HEK293 (cell line): ENCODE measurements around the gene AMPH.

Source experiments
- CTCF ChIP-seq: fragments of 450-650 bp; formaldehyde crosslinking; IDR thresholded peaks from 2 replicates; pipeline ENCODE4 v1.5.1; 2016; ENCODE audit warnings: missing biosample characterization, missing genetic modification characterization
- ZFP3 ChIP-seq: fragments of 450-650 bp; formaldehyde crosslinking; IDR thresholded peaks from 2 replicates; pipeline ENCODE4 v1.5.1; 2016; ENCODE audit warnings: low read depth, missing biosample characterization, missing genetic modification characterization
- ZNF26 ChIP-seq: fragments of 450-650 bp; formaldehyde crosslinking; IDR thresholded peaks from 2 replicates; pipeline ENCODE4 v1.5.1; 2016; ENCODE audit warnings: missing biosample characterization, missing genetic modification characterization

GRCh38 chr7:38632411-38632810 is 1.2 kb upstream of the AMPH start:
- no peak for TF ChIP-seq CTCF
- TF ChIP-seq ZFP3, result no peak
- no peak for TF ChIP-seq ZNF26
